BE2C (cell line): ENCODE measurements around the gene RPL21.

Source experiments
- DNase-seq: peaks from one replicate; pipeline ENCODE4 v3.0.0-alpha.2; 2020
- H3K27me3 ChIP-seq: fragments of 250-450 bp; sonication (Bioruptor Pico); 2 replicates; pipeline ENCODE4 v1.5.1; 2020; ENCODE audit warnings: mild to moderate bottlenecking
- H3K36me3 ChIP-seq: fragments of 250-450 bp; sonication (Bioruptor Pico); 2 replicates; pipeline ENCODE4 v1.5.1; 2020; ENCODE audit warnings: mild to moderate bottlenecking
- H3K4me1 ChIP-seq: fragments of 250-450 bp; sonication (Bioruptor Pico); 2 replicates; pipeline ENCODE4 v1.5.1; 2020
- H3K4me3 ChIP-seq: 2 replicates; pipeline ENCODE4 v1.5.1; 2011; ENCODE audit warnings: low read depth, low read length
- H3K9me3 ChIP-seq: fragments of 250-450 bp; sonication (Bioruptor Pico); 2 replicates; pipeline ENCODE4 v1.5.1; 2020
- TF ChIP-seq, protein P1 (sequence below): IDR thresholded peaks from 2 replicates; pipeline ENCODE4 v1.5.1; 2012; ENCODE audit warnings: mild to moderate bottlenecking, low read depth, low read length

The RPL21 gene

DNA sequence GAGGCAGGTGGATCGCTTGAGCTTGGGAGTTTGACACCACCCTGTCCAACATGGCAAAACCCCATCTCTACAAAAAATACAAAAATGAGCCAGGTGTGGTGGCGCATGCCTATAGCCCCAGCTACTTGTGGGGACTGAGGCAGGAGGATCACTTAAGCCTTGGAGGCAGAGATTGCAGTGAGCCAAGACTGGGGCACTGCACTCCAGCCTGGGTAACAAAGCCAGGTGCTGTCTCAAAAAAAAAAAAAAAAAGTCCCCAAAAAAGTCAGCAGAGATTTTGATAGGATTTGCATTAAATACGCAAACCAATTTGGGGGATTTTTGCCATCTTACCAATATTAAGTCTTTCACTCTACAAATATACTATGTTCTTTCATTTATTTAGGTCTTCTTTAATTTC is 21.7 kb upstream of the RPL21 start:
- no peaks in the 10 kb centered on the region for H3K36me3 ChIP-seq
- H3K27me3 ChIP-seq = peaks cover 56% of the 10 kb centered on the region
- TF ChIP-seq, protein P1, sequence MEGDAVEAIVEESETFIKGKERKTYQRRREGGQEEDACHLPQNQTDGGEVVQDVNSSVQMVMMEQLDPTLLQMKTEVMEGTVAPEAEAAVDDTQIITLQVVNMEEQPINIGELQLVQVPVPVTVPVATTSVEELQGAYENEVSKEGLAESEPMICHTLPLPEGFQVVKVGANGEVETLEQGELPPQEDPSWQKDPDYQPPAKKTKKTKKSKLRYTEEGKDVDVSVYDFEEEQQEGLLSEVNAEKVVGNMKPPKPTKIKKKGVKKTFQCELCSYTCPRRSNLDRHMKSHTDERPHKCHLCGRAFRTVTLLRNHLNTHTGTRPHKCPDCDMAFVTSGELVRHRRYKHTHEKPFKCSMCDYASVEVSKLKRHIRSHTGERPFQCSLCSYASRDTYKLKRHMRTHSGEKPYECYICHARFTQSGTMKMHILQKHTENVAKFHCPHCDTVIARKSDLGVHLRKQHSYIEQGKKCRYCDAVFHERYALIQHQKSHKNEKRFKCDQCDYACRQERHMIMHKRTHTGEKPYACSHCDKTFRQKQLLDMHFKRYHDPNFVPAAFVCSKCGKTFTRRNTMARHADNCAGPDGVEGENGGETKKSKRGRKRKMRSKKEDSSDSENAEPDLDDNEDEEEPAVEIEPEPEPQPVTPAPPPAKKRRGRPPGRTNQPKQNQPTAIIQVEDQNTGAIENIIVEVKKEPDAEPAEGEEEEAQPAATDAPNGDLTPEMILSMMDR = no peak
- peaks cover 3% of the 10 kb centered on the region; the same call in 1 of the 2 replicates for H3K9me3 ChIP-seq
- no peaks in the 10 kb centered on the region for H3K4me1 ChIP-seq
- no peak overlapping the region for H3K4me3 ChIP-seq
- no peak for DNase-seq

DNA sequence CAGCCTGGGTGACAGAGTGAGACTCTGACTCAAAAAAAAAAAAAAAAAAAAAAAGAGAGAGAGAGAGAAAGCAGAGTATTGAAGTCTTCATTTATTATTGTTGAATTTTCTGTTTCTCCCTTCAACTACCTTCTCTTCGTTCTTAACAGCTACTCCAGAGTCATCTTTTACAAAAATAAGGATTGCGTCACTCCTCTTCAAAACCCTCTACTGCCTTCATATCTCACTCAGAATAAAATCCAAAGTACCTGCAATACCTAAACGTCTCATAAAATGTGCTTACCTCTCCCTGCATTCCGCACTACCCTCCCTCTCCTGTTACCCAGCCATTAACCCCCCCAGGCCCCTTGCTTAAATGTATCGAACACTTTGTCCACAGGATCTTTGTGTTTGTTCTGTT is 17.4 kb upstream of the RPL21 start:
- TF ChIP-seq, protein P1 = no peak
- Histone ChIP-seq H3K9me3 (0 out of 2 replicates have a peak, but pooled peaks cover 3% of the 10 kb centered on the region), H3K4me1 (no peaks in the 10 kb centered on the region), H3K27me3 (peaks cover 71% of the 10 kb centered on the region), H3K4me3 (no peak overlapping the region), H3K36me3 (no peaks in the 10 kb centered on the region)
- DNase-seq = no peak

DNA sequence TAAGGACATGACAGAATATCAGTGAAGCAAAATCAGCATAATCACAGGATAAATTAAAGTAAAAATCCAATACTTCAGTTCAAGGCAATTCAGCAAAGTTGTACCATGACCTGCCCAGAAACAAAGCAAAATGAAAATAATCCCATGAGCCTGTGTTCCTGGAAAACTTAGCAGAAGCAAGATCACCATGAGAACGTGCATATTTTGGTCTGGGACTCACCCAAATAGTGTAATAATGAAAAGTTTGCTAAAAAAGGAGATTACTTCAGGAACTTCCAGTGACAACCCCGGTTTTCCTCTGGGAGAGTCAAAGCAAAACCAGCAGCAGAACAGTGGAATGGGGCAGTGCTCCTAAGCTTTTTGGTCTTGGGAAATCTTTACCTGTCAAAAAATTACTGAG is 14.9 kb upstream of the RPL21 start:
- Histone ChIP-seq H3K4me3 (no peak overlapping the region), H3K27me3 (peaks cover 70% of the 10 kb centered on the region), H3K9me3 (0 out of 2 replicates have a peak, but pooled peaks cover 3% of the 10 kb centered on the region), H3K36me3 (no peaks in the 10 kb centered on the region), H3K4me1 (no peaks in the 10 kb centered on the region)
- no peak for DNase-seq
- TF ChIP-seq, protein P1 = no peak

DNA sequence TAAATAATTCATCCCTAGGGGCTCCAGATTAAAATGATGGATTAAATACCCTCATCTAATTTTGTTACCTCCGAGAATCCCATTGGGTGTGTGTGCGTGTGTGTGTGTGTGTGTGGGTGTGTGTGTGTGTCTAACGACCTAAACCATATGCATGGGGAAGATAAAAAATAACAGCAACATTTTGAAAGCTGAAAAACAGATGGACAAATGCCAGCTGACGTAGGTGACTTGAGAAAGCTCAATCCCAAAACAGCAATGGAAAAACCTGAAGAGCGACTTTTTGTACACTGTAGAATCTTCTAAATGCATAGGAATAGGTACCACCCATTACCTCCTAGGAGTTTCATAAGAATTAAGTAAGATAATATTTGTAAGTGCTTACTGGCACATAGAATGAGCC is 8.7 kb upstream of the RPL21 start:
- DNase-seq = no peak
- Histone ChIP-seq H3K4me1 (no peaks in the 10 kb centered on the region), H3K9me3 (no peaks in the 10 kb centered on the region), H3K27me3 (peaks cover 41% of the 10 kb centered on the region), H3K4me3 (no peak overlapping the region), H3K36me3 (no peaks in the 10 kb centered on the region)
- TF ChIP-seq, protein P1 = no peak

DNA sequence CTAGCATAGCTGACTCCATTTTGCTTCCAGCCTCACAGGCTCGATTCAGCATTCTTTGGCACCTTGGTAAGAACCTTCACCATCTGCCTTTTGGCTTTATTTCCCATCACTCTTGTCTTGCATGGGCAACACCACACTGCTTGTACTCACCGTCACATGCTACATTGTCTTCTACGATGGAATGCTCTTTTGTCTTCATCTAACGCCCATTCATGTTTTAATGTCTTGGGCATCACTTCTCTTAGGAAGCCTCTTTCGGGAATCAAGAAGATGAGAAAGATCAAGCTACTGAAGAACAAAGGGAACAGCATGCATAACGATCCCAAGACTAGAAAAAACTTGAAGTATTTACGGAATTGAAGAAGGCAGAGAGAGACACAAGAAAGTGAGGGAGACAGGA is 5.7 kb upstream of the RPL21 start:
- no peak for DNase-seq
- Histone ChIP-seq H3K27me3 (peaks cover 14% of the 10 kb centered on the region; the same call in 1 of the 2 replicates), H3K36me3 (no peaks in the 10 kb centered on the region), H3K4me3 (no peak overlapping the region), H3K4me1 (no peaks in the 10 kb centered on the region), H3K9me3 (no peaks in the 10 kb centered on the region)
- TF ChIP-seq, protein P1 = no peak

DNA sequence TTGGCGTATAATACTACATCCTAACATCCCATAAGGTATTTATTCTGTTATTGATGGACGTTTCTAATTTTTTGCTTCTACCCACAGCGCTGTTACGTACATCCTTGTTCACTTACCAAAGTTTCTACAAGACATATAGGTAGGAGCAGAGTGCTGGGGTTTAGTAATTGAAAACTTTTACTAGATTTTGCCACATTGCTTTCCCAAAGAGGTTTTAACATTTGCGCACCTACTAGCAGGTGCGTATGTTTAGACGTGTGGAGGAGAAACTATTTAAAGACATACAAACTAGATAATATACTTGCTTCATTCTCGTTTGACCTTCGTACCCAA is 559 bp upstream of the RPL21 start:
- Histone ChIP-seq H3K4me3 (peak overlapping the region; percentile 100), H3K9me3 (no peaks in the 10 kb centered on the region)
- TF ChIP-seq, protein P1 = no peak

More for the DNA sequence above, 559 bp upstream of the RPL21 start:
- Histone ChIP-seq H3K27me3 (no peaks in the 10 kb centered on the region), H3K36me3 (peaks cover 43% of the 10 kb centered on the region), H3K4me1 (no peaks in the 10 kb centered on the region; the same call in 1 of the 2 replicates)
- DNase-seq = no peak
